Neural cell (in vitro differentiated cells): ENCODE data around the gene SIRPB1. TPM values are rescaled to one million over a fixed set of nuclear protein-coding genes. Genes with fewer than 3 reads are reported as not detected.

Experiments
- H2AFZ ChIP-seq: fragments of 200-600, 300-800 bp; sonication (generic), shearing (Covaris generic); 2 replicates; pipeline ENCODE4 v1.6.0; 2014; ENCODE audit warnings: low read depth, mild to moderate bottlenecking, antibody characterized with exemption, low read length, moderate library complexity
- H3F3A ChIP-seq: fragments of 200-600 bp; shearing (Covaris generic); 2 replicates; pipeline ENCODE4 v1.6.1; 2016; ENCODE audit warnings: mild to moderate bottlenecking, moderate library complexity, mixed read lengths, antibody characterized with exemption, low read length; ENCODE audit not compliant: insufficient read depth, poor library complexity, severe bottlenecking
- H3K27ac ChIP-seq: fragments of 200-600, 300-800 bp; sonication (generic), shearing (Covaris generic); 2 replicates; pipeline ENCODE4 v1.5.1; 2014; ENCODE audit warnings: mild to moderate bottlenecking, low read length, moderate library complexity
- H3K27me3 ChIP-seq: fragments of 300-800, 200-600 bp; sonication (generic), shearing (Covaris generic); 2 replicates; pipeline ENCODE4 v1.6.0; 2014; ENCODE audit warnings: mild to moderate bottlenecking, low read depth, low read length, moderate library complexity; ENCODE audit not compliant: insufficient read depth
- H3K36me3 ChIP-seq: fragments of 300-800, 200-600 bp; sonication (generic), shearing (Covaris generic); 2 replicates; pipeline ENCODE4 v1.5.1; 2014; ENCODE audit warnings: mild to moderate bottlenecking, antibody characterized with exemption, low read length, moderate library complexity; ENCODE audit not compliant: insufficient read depth
- H3K4me2 ChIP-seq: fragments of 300-800, 200-600 bp; sonication (generic), shearing (Covaris generic); 2 replicates; pipeline ENCODE4 v1.6.0; 2014; ENCODE audit warnings: mild to moderate bottlenecking, low read length
- H3K4me3 ChIP-seq: fragments of 300-800, 200-600 bp; sonication (generic), shearing (Covaris generic); 2 replicates; pipeline ENCODE4 v1.5.1; 2014; ENCODE audit warnings: mild to moderate bottlenecking, low read length, moderate library complexity
- H3K79me2 ChIP-seq: fragments of 200-600 bp; shearing (Covaris generic); replicated peaks from 2 replicates; pipeline ENCODE4 v1.6.0; 2014; ENCODE audit warnings: mild to moderate bottlenecking, low read length, moderate library complexity; ENCODE audit not compliant: insufficient read depth
- H3K9ac ChIP-seq: fragments of 300-800, 200-600 bp; sonication (generic), shearing (Covaris generic); 2 replicates; pipeline ENCODE4 v1.6.1; 2016; ENCODE audit warnings: mild to moderate bottlenecking, low read length, mixed read lengths
- H3K9me2 ChIP-seq: fragments of 200-600 bp; shearing (Covaris generic); 2 replicates; pipeline ENCODE4 v1.6.1; 2016; ENCODE audit warnings: mild to moderate bottlenecking, low read length, mixed read lengths; ENCODE audit not compliant: insufficient read depth
- H3K9me3 ChIP-seq: fragments of 200-600, 300-800 bp; sonication (generic), shearing (Covaris generic); 2 replicates; pipeline ENCODE4 v1.6.1; 2016; ENCODE audit warnings: mild to moderate bottlenecking, mixed run types, low read length, moderate library complexity, mixed read lengths
- H4K20me1 ChIP-seq: fragments of 200-600 bp; shearing (Covaris generic); 2 replicates; pipeline ENCODE4 v1.6.1; 2016; ENCODE audit warnings: mild to moderate bottlenecking, mixed run types; ENCODE audit not compliant: insufficient read depth
- EP300 ChIP-seq: fragments of 450-650 bp; conservative IDR thresholded peaks from 2 replicates; pipeline ENCODE4 v1.6.1; 2014; ENCODE audit warnings: antibody characterized with exemption, mild to moderate bottlenecking, moderate library complexity; ENCODE audit not compliant: poor library complexity, severe bottlenecking
- EZH2 ChIP-seq: fragments of 200-600, 300-800 bp; shearing (Covaris generic), sonication (generic); IDR thresholded peaks from 2 replicates; pipeline ENCODE4 v1.6.1; 2014; ENCODE audit warnings: antibody characterized with exemption, low read length, borderline replicate concordance, mild to moderate bottlenecking; ENCODE audit not compliant: insufficient read depth, poor library complexity, severe bottlenecking
- MXI1 ChIP-seq: fragments of 450-650 bp; conservative IDR thresholded peaks from 2 replicates; pipeline ENCODE4 v1.6.1; 2014; ENCODE audit warnings: antibody characterized with exemption, mild to moderate bottlenecking; ENCODE audit not compliant: poor library complexity, severe bottlenecking
- POLR2AphosphoS5 ChIP-seq: IDR thresholded peaks from 2 replicates; pipeline ENCODE4 v1.6.1; 2012
- RAD21 ChIP-seq: fragments of 450-650 bp; conservative IDR thresholded peaks from 2 replicates; pipeline ENCODE4 v1.6.1; 2014; ENCODE audit warnings: antibody characterized with exemption, mild to moderate bottlenecking, moderate library complexity
- SMC3 ChIP-seq: fragments of 450-650 bp; conservative IDR thresholded peaks from 2 replicates; pipeline ENCODE4 v1.6.1; 2014; ENCODE audit warnings: antibody characterized with exemption, mild to moderate bottlenecking, moderate library complexity; ENCODE audit not compliant: poor library complexity
- TAF1 ChIP-seq: IDR thresholded peaks from 2 replicates; pipeline ENCODE4 v1.6.1; 2012; ENCODE audit warnings: low read depth
- polyA minus RNA-seq: library from RNA; depleted of rRNA, polyadenylated mRNA; stranded (reverse); fragments of >200 nt; gene quantifications from 2 replicates; pipeline ENCODE4 v1.2.3, GENCODE V29; 2014
- polyA plus RNA-seq: library from polyadenylated mRNA; depleted of rRNA; stranded (reverse); fragments of >200 nt; gene quantifications from 2 replicates; pipeline ENCODE4 v1.2.3, GENCODE V29; 2014
- TF ChIP-seq, protein P1 (sequence below): fragments of 450-650 bp; IDR thresholded peaks from 2 replicates; pipeline ENCODE4 v1.5.1; 2014; ENCODE audit warnings: antibody characterized with exemption, mild to moderate bottlenecking, moderate library complexity; ENCODE audit not compliant: poor library complexity, severe bottlenecking
- TF ChIP-seq, protein P2 (sequence below): IDR thresholded peaks from 2 replicates; pipeline ENCODE4 v1.6.1; 2012; ENCODE audit warnings: borderline replicate concordance

The SIRPB1 gene
- polyA plus RNA-seq (0.20 TPM in 1 of 2 replicates, not detected in the other), polyA minus RNA-seq (0.73 TPM in 1 of 2 replicates, not detected in the other)

DNA sequence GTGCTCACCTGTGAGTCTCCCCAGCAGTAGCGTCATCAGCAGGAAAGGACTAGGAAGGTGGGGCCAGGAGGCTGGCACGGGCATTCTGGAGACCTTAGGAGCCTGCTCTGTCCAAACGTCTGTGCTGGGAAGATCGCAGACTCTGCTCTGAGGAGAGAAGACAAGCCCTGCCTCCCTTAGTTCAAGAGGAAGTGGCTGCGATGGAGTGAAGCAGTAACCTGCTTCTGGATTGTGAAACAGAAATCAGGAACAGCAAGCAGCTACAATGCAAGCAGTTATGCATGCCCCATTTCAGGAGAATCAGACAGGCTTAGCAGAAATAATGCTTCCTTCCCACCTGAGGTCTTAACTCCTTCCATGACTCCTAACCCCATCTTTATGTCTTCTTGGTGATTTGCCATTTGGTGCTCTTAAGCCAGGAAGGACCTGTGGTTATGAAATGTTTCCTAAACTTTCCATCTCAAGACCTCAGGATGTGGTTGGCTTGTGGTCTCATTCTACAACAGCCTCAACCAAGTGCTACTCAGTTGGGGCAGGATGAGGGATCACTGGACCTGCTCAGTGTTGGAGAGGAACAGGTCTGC, at the start of gene SIRPB1:
TSS of gene SIRPB1 (minus strand) at position 149 of the 584 bp plus-strand sequence. CDS start at position 84, 65 bp downstream.
- Histone ChIP-seq H3K4me3 (no peak within 1 kb of the TSS), H3K27ac (no peak within 1 kb of the TSS), H3K36me3 (no peaks in the 10 kb centered on the region), H3K9ac (no peak within 1 kb of the TSS), H3K4me2 (no peak within 1 kb of the TSS), H3K79me2 (no peaks in the 10 kb centered on the region), H3K27me3 (no peaks in the 10 kb centered on the region), H3F3A (no peaks in the 10 kb centered on the region), H2AFZ (no peak within 1 kb of the TSS), H3K9me3 (no peaks in the 10 kb centered on the region), H3K9me2 (no peaks in the 10 kb centered on the region), H4K20me1 (no peaks in the 10 kb centered on the region)
- TF ChIP-seq RAD21 (no peak), SMC3 (no peak), EP300 (no peak), MXI1 (no peak), POLR2AphosphoS5 (no peak)
- TF ChIP-seq, protein P1, sequence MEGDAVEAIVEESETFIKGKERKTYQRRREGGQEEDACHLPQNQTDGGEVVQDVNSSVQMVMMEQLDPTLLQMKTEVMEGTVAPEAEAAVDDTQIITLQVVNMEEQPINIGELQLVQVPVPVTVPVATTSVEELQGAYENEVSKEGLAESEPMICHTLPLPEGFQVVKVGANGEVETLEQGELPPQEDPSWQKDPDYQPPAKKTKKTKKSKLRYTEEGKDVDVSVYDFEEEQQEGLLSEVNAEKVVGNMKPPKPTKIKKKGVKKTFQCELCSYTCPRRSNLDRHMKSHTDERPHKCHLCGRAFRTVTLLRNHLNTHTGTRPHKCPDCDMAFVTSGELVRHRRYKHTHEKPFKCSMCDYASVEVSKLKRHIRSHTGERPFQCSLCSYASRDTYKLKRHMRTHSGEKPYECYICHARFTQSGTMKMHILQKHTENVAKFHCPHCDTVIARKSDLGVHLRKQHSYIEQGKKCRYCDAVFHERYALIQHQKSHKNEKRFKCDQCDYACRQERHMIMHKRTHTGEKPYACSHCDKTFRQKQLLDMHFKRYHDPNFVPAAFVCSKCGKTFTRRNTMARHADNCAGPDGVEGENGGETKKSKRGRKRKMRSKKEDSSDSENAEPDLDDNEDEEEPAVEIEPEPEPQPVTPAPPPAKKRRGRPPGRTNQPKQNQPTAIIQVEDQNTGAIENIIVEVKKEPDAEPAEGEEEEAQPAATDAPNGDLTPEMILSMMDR = no peak

DNA sequence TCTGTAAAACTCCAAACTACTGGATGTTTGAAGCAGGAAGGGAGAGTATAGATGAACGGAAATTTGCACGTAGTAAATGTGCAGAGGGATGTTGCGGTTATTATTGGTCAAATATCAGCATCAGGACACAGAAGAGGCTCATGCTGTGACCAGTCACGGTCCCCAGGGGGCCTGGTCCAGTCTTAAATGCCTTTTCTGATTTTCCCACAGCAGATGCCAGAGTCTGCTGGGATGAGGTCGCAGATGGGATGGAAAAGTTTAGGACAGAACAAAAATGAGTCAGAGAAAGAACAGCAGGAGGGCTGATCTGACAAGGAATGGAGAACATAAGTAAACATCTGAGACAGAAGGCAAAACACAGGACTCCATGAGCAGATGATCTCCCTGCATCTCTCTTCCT, 49.5 kb upstream of the SIRPB1 start:
- H3K79me2 ChIP-seq = no peaks in the 10 kb centered on the region
- H3K9ac ChIP-seq = no peak overlapping the region
- H3K4me3 ChIP-seq = no peak overlapping the region
- no peaks in the 10 kb centered on the region for H3K9me3 ChIP-seq
- no peaks in the 10 kb centered on the region for H3K36me3 ChIP-seq
- no peaks in the 10 kb centered on the region for H3F3A ChIP-seq
- H3K27me3 ChIP-seq = no peaks in the 10 kb centered on the region
- no peaks in the 10 kb centered on the region for H3K9me2 ChIP-seq
- TF ChIP-seq, protein P2, sequence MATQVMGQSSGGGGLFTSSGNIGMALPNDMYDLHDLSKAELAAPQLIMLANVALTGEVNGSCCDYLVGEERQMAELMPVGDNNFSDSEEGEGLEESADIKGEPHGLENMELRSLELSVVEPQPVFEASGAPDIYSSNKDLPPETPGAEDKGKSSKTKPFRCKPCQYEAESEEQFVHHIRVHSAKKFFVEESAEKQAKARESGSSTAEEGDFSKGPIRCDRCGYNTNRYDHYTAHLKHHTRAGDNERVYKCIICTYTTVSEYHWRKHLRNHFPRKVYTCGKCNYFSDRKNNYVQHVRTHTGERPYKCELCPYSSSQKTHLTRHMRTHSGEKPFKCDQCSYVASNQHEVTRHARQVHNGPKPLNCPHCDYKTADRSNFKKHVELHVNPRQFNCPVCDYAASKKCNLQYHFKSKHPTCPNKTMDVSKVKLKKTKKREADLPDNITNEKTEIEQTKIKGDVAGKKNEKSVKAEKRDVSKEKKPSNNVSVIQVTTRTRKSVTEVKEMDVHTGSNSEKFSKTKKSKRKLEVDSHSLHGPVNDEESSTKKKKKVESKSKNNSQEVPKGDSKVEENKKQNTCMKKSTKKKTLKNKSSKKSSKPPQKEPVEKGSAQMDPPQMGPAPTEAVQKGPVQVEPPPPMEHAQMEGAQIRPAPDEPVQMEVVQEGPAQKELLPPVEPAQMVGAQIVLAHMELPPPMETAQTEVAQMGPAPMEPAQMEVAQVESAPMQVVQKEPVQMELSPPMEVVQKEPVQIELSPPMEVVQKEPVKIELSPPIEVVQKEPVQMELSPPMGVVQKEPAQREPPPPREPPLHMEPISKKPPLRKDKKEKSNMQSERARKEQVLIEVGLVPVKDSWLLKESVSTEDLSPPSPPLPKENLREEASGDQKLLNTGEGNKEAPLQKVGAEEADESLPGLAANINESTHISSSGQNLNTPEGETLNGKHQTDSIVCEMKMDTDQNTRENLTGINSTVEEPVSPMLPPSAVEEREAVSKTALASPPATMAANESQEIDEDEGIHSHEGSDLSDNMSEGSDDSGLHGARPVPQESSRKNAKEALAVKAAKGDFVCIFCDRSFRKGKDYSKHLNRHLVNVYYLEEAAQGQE = no peak
- no peak for TF ChIP-seq TAF1
- no peak for TF ChIP-seq POLR2AphosphoS5
- TF ChIP-seq, protein P1 = no peak
- no peak for TF ChIP-seq SMC3
- TF ChIP-seq EZH2 = no peak
- no peak for TF ChIP-seq RAD21
- no peak for TF ChIP-seq MXI1
- no peak for TF ChIP-seq EP300
- H4K20me1 ChIP-seq = no peaks in the 10 kb centered on the region
- no peak overlapping the region for H3K4me2 ChIP-seq
- H2AFZ ChIP-seq = no peak overlapping the region
- no peak overlapping the region for H3K27ac ChIP-seq
